ENCODE measurements around the gene ARHGAP15.

ARHGAP15 gene

GRCh38 chr2:143176606-143177005, 47.4 kb downstream of the ARHGAP15 start:
- no peak for DNase-seq

GRCh38 chr2:143177096-143177786, 48.0 kb downstream of the ARHGAP15 start:
- no peak for DNase-seq

GRCh38 chr2:143181494-143181893, 52.3 kb downstream of the ARHGAP15 start:
- DNase-seq, result no peak

GRCh38 chr2:143182649-143183048, 53.4 kb downstream of the ARHGAP15 start:
- DNase-seq, result no peak

GRCh38 chr2:143183804-143184463, 54.7 kb downstream of the ARHGAP15 start:
- no peak for DNase-seq

GRCh38 chr2:143186876-143187275, 57.7 kb downstream of the ARHGAP15 start:
- no peak for DNase-seq

GRCh38 chr2:143190431-143190830, 61.2 kb downstream of the ARHGAP15 start:
- DNase-seq, result no peak

GRCh38 chr2:143192106-143192505, 62.9 kb downstream of the ARHGAP15 start:
- DNase-seq, result no peak

GRCh38 chr2:143192716-143193115, 63.5 kb downstream of the ARHGAP15 start:
- no peak for DNase-seq

GRCh38 chr2:143193121-143193520, 63.9 kb downstream of the ARHGAP15 start:
- DNase-seq, result no peak

- DNase-seq, result no peak
Measured at GRCh38 chr2:143195511-143195910, 66.3 kb downstream of the ARHGAP15 start.

GRCh38 chr2:143204062-143204461, 74.8 kb downstream of the ARHGAP15 start:
- DNase-seq, result no peak

- no peak for DNase-seq
Measured at GRCh38 chr2:143205106-143205764, 76.0 kb downstream of the ARHGAP15 start.

GRCh38 chr2:143209570-143210445, 80.6 kb downstream of the ARHGAP15 start:
- no peak for DNase-seq

- no peak for DNase-seq
Measured at GRCh38 chr2:143210446-143210819, 81.2 kb downstream of the ARHGAP15 start.

GRCh38 chr2:143217512-143218115, 88.4 kb downstream of the ARHGAP15 start:
- no peak for DNase-seq

- no peak for DNase-seq
Measured at GRCh38 chr2:143218621-143219020, 89.4 kb downstream of the ARHGAP15 start.

- no peak for DNase-seq
Measured at GRCh38 chr2:143219266-143219665, 90.0 kb downstream of the ARHGAP15 start.

GRCh38 chr2:143223556-143223955, 94.3 kb downstream of the ARHGAP15 start:
- no peak for DNase-seq

- DNase-seq, result no peak
Measured at GRCh38 chr2:143225931-143226330, 96.7 kb downstream of the ARHGAP15 start.

- DNase-seq, result no peak
Measured at GRCh38 chr2:143226714-143227541, 97.7 kb downstream of the ARHGAP15 start.

- DNase-seq, result no peak
Measured at GRCh38 chr2:143229411-143229810, 100.2 kb downstream of the ARHGAP15 start.
